H1 (cell line): Measurements from ENCODE around the gene TBCE.

Source experiments
- ATF3 ChIP-seq: IDR thresholded peaks from 2 replicates; pipeline ENCODE4 v1.6.1; 2011; ENCODE audit warnings: low read depth, mild to moderate bottlenecking, low read length; ENCODE audit not compliant: insufficient read depth
- EP300 ChIP-seq, 2 experiments: IDR thresholded peaks; 1 replicate in 1 of 2; 2 replicates in 1 of 2; pipeline ENCODE4 v1.6.1; 2011 to 2012; ENCODE audit warnings: low read depth in 2 of 2, low read length in 2 of 2, mild to moderate bottlenecking in 2 of 2, borderline replicate concordance in 1 of 2, inconsistent platforms in 1 of 2, moderate library complexity in 1 of 2
- JUN ChIP-seq: IDR thresholded peaks from 2 replicates; pipeline ENCODE4 v1.6.1; 2011; ENCODE audit warnings: low read depth, mild to moderate bottlenecking, improper control_type of control experiment, low read length
- JUND ChIP-seq: IDR thresholded peaks from 2 replicates; pipeline ENCODE4 v1.6.1; 2011; ENCODE audit warnings: mild to moderate bottlenecking, improper control_type of control experiment, low read length
- MAFK ChIP-seq: IDR thresholded peaks from 2 replicates; pipeline ENCODE4 v1.6.1; 2012; ENCODE audit warnings: low read depth, mild to moderate bottlenecking, improper control_type of control experiment, low read length
- POLR2A ChIP-seq, 2 experiments: IDR thresholded peaks; 1 replicate in 1 of 2; 2 replicates in 1 of 2; pipeline ENCODE4 v1.6.1; 2011; ENCODE audit warnings: low read depth in 2 of 2, low read length in 2 of 2, mild to moderate bottlenecking in 2 of 2; ENCODE audit errors: control extremely low read depth in 1 of 2
- POLR2AphosphoS5 ChIP-seq: IDR thresholded peaks from 2 replicates; pipeline ENCODE4 v1.6.1; 2011; ENCODE audit warnings: low read depth, low read length
- RFX5 ChIP-seq: IDR thresholded peaks from 2 replicates; pipeline ENCODE4 v1.6.1; 2011; ENCODE audit warnings: low read depth, low read length, improper control_type of control experiment, borderline replicate concordance
- RNF2 ChIP-seq: fragments of 200-900, 300-1000 bp; sonication (generic); IDR thresholded peaks from 2 replicates; pipeline ENCODE4 v1.7.1; 2016; ENCODE audit warnings: borderline replicate concordance, low read depth, mild to moderate bottlenecking, antibody characterized with exemption, low read length; ENCODE audit not compliant: poor library complexity, severe bottlenecking; ENCODE audit errors: missing control alignments
- RXRA ChIP-seq: IDR thresholded peaks from 2 replicates; pipeline ENCODE4 v1.6.1; 2011; ENCODE audit warnings: low read depth, mild to moderate bottlenecking, low read length, moderate library complexity; ENCODE audit not compliant: insufficient read depth
- SP1 ChIP-seq: IDR thresholded peaks from 2 replicates; pipeline ENCODE4 v1.6.1; 2011; ENCODE audit warnings: low read depth, low read length
- USF2 ChIP-seq: IDR thresholded peaks from 2 replicates; pipeline ENCODE4 v1.6.1; 2011; ENCODE audit warnings: low read length, improper control_type of control experiment
- TF ChIP-seq, protein P1 (sequence below), 3 experiments: IDR thresholded peaks; 1 replicate in 2 of 3; 2 replicates in 1 of 3; pipeline versions ENCODE4 v1.5.1 to v1.6.1; 2011; ENCODE audit warnings: low read length in 3 of 3, mild to moderate bottlenecking in 3 of 3, inconsistent platforms in 2 of 3, low read depth in 1 of 3, moderate library complexity in 1 of 3; ENCODE audit not compliant: insufficient read depth in 1 of 3; ENCODE audit errors: control extremely low read depth in 1 of 3

GRCh38 chr1:235328271-235329138, 38.7 kb upstream of the TBCE start, which contains the start of gene GGPS1:
- TF ChIP-seq RXRA (no peak), ATF3 (no peak), POLR2A (IDR thresholded peaks at IDR 0.05; ENCODE audit: control extremely low read depth in 1 of 2, low read depth in 2 of 2, low read length in 2 of 2) (peak; percentile 90 to 93), POLR2AphosphoS5 (peak; percentile 89), RFX5 (no peak), USF2 (no peak), EP300 (IDR thresholded peaks at IDR 0.05; ENCODE audit: borderline replicate concordance in 1 of 2, low read depth in 2 of 2, low read length in 2 of 2) (no peak), JUND (0 out of 2 replicates have a peak, but pooled peaks have one; percentile 30), RNF2 (no peak), SP1 (peak; percentile 93), JUN (no peak), MAFK (no peak)
- TF ChIP-seq, protein P1, sequence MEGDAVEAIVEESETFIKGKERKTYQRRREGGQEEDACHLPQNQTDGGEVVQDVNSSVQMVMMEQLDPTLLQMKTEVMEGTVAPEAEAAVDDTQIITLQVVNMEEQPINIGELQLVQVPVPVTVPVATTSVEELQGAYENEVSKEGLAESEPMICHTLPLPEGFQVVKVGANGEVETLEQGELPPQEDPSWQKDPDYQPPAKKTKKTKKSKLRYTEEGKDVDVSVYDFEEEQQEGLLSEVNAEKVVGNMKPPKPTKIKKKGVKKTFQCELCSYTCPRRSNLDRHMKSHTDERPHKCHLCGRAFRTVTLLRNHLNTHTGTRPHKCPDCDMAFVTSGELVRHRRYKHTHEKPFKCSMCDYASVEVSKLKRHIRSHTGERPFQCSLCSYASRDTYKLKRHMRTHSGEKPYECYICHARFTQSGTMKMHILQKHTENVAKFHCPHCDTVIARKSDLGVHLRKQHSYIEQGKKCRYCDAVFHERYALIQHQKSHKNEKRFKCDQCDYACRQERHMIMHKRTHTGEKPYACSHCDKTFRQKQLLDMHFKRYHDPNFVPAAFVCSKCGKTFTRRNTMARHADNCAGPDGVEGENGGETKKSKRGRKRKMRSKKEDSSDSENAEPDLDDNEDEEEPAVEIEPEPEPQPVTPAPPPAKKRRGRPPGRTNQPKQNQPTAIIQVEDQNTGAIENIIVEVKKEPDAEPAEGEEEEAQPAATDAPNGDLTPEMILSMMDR (IDR thresholded peaks at IDR 0.05; ENCODE audit: control extremely low read depth in 1 of 3, insufficient read depth in 1 of 3, low read depth in 1 of 3, low read length in 3 of 3), result no peak
